ENCODE data around the gene ZNF587. TPM values are rescaled to one million over a fixed set of nuclear protein-coding genes. Genes with fewer than 3 reads are reported as not detected.
"Not testable (repeated sequence)": the region's sequence is repeated elsewhere in the genome, so short reads cannot be mapped to it uniquely, and the experiment has no call there.

ZNF587 gene
- polyA plus RNA-seq, 10 donors, result 9.0 to 24.7 (median 14.7) TPM

DNA sequence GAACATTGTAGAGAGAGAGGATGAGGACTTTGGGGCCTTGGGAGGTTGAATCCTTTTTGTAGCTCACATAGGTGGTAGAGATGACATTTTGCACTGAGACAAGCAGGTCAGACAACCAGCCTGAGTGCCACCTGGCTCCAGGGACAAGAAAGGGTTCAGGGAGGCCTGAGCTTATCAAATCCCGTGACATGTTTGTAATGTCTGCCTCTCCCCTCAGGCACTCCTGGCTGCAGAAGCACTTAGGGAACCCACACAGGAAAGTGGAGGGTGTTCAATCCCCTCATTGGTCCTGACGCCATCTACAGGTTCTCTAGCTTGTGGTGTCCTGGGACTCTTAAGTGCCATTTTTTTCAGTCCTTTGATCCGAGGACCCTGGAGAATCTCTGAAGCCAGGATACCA, 28.6 kb upstream of the ZNF587 start:
- not testable (repeated sequence) for DNase-seq

DNA sequence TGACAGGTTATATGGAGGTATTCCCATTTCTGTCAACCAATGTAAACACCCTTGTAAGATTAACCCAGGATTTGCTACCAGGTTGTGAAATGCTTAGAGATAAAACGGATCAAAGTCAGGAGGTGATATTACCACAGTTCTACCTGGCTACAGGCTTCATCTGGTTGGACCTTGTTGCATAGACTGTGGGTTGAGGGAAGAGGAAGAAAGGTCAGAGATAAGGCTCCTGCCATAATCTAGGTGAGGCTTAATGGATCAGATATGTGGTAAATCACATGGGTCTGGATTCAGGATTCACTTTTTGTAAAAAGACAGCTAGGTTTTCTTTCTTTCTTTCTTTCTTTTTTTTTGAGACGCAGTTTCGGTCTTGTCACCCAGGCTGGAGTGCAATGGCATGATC, 28.2 kb upstream of the ZNF587 start:
- not testable (repeated sequence) for DNase-seq

- DNase-seq, result not testable (repeated sequence)
Measured at GRCh38 chr19:57823155-57823554, 26.5 kb upstream of the ZNF587 start.

GRCh38 chr19:57823608-57824007, 26.1 kb upstream of the ZNF587 start:
- not testable (repeated sequence) for DNase-seq

DNA sequence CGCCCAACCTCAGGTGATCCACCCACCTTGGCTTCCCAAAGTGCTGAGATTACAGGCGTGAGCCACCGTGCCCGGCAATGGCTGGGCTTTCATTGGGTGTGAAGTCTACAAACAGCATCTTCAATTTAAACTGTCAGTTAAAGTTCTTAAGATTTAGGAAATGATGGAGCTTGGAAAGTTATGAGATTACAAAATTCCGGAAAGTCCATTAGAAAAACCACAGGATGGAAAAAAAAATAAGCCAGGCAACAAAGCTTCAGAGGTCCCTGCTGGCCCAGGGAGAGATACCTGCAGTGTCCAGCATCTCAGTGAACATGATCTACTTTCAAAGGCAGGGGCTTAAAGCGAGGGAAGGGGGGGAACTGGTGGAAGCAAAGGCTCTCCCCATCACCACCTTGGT, 24.1 kb upstream of the ZNF587 start:
- no peak for DNase-seq

DNA sequence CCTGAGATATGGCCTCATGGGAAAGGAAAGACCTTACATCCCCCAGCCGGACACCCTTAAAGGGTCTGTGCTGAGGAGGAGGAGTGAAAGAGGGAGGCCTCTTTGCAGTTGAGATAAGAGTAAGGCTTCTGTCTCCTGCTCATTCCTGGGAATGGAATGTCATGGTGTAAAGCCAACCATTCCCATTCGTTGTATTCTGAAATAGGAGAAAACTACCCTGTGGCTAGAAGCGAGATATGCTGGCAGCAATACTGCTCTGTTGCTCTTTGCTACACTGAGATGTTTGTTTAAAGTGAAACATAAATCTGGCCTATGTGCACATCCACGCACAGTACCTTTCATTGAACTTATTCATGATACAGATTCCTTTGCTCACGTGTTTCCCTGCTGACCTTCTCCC, 20.3 kb upstream of the ZNF587 start:
- DNase-seq, result no peak

- DNase-seq, result peak; percentile 50 to 77 (median 62)
Measured at GRCh38 chr19:57830071-57830602, 19.5 kb upstream of the ZNF587 start, which contains the start of gene ZNF587B. Gene ZNF587B (plus strand): TSS chr19:57830299. CDS start chr19:57830529, 230 bp downstream.

DNA sequence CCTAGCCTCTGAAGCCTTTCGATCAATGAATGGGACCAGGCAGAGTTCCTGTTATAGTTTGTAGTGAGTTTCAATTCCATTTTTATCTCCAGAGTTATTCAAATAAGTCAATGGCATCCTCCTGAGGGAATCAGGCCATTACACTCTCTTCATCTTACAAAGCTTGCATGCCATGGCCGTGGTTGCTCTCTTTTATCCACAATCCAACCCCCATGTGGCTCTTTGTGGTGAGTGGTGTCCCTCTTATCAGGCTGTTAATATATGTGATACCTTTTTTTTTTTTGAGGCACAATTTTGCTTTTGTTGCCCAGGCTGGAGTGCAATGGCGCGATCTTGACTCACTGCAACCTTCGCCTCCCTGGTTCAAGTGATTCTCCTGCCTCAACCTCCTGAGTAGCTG, 12.7 kb upstream of the ZNF587 start:
- not testable (repeated sequence) for DNase-seq

DNA sequence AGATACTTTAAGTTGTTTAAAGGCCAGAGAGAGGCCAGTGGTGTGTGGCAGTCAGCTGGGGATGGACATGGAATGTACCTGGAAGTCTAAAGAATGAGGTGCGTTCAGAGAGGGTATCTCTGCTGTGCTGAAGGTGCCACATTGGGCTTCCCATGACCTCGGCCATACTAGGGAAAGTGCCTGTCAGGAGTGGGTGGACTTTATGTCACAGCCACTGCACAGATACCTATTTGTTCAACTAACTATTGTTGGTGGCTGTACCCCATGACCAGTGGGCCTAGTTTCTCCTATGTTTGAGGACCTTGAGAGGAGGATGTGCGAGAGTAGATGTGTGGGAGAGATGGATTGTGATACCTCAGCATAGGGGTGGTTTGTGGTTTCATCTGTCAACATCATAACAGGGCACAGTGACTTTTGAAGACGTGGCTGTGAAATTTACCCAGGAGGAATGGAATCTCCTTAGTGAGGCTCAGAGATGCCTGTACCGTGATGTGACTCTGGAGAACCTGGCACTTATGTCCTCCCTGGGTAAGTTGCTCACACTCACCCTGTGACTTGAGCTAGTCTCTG, 11.0 kb upstream of the ZNF587 start:
- not testable (repeated sequence) for DNase-seq

- DNase-seq, result no peak
Measured at GRCh38 chr19:57841122-57841763, 8.4 kb upstream of the ZNF587 start.

DNA sequence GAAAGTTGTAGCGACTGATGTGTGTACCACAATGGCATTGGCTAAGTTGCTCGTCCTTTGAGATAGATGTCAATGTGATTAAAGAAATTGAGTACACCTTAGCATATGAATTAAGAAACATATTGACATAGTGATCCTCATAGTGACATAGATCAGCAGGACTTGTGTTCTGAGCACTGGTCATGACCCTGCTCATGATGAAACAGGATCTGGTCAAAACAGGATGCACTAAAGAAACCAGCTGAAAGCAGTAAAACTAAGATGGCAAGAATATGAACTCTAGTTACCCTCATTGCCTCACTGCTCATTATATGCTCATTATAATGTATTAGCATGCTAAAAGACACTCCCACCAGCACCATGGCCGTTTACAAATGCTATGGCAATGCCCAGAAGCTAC, 2.5 kb upstream of the ZNF587 start:
- DNase-seq, result not testable (repeated sequence)

DNA sequence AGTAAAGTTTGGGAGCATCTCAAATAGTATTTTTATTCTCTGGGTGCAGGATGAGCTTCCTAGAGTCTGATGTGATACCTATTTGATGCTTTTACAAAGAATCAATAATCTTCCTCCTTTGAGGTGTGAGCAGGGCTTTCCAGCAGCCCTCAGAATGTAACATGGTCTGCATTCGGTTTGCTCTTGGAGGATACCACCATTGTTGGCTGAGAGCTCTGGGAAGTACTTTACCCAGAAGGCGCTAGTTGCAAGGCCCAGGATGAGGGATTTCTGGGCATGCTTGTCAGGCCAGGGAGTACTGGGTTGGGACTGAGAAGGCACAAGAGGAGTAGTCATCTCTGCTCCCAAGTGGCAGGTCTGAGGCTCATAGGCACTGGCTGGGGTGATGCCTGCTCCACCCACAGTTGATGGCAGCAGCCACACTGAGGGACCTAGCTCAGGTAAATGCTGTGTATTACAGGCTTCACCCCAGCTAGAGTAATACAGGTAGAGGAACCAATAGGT, 445 bp upstream of the ZNF587 start:
- DNase-seq, result not testable (repeated sequence)

DNA sequence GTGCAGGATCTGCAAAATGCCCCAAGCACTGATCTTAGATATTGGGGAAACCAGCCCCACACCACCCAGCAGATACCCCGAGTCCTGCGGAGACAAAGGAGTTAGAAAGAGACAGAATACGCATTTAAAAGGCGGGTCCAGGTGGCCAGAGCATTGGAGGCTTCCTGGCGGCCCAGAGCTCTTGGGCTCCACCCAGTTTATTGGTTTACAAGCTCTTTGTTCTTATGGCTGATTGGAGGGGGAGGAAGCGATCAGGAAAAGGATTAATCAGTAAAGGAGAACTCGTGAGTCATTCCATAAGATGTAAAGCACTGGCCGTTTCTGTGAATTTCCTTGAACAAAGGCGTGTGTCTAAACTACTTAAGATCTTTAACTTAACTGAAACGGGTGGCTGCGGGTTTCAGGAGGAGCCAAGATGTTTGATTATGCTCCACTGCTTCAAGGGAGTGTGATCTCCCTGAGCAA, 926 bp downstream of the ZNF587 start:
- DNase-seq, result peak in 1 of 3 donors; percentile 26

GRCh38 chr19:57851812-57852603, 2.3 kb downstream of the ZNF587 start:
- not testable (repeated sequence) for DNase-seq

GRCh38 chr19:57854117-57854516, 4.5 kb downstream of the ZNF587 start:
- DNase-seq, result not testable (repeated sequence)

GRCh38 chr19:57862351-57862750, 12.7 kb downstream of the ZNF587 start:
- not testable (repeated sequence) for DNase-seq

DNA sequence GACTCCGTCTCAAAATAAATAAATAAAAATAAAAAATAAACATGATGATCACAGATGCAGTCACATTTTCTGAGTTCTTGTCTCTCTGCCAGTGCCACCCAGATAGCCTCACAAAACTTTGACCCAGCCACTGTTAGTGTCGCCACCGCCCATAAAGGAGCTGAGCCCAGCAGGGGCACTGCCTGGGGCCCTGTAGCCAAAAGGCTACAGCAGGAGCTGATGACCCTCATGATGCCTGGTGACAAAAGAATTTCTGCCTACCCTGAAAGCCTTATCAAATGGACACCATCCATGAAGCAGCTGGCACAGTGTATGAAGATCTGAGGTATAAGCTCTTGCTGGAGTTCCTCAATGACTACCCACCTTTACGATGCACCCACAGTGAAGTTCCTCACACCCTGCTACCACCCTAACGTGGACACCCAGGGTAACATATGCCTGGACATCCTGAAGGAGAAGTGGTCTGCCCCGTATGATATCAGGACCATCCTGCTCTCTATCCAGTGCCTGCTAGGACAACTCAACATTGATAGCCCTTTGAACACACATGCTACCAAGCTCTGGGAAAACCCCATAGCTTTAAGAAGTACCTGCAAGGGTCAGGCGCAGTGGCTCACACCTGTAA, 18.3 kb downstream of the ZNF587 start:
- DNase-seq, result no peak

DNA sequence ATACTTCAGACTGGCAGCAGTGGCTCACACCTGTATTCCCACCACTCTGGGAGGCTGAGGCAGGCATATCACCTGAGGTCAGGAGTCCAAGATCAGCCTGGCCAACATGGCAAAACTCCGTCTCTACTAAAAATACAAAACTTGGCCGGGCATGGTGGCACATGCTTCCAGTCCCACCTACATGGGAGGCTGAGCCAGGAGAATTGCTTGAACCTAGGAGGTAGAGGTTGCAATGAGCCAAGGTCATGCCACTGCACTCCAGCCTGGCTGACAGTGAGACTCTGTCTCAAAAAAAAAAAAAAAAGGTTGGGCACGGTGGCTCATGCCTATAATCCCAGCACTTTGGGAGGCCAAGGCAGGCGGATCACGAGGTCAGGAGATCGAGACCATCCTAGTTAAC, 20.0 kb downstream of the ZNF587 start:
- DNase-seq, result not testable (repeated sequence)

GRCh38 chr19:57870225-57870624, 20.6 kb downstream of the ZNF587 start:
- DNase-seq, result no peak

GRCh38 chr19:57872450-57872849, 22.8 kb downstream of the ZNF587 start:
- no peak for DNase-seq

All from muscle of back (tissue), 11 donors.